Loucy (cell line): ENCODE data around the gene LRRC23.

ENCODE experiments used
- H2AFZ ChIP-seq: fragments of 200-600 bp; sonication (generic); 2 replicates; pipeline ENCODE4 v1.6.0; 2016; ENCODE audit warnings: antibody characterized with exemption, mild to moderate bottlenecking, low read length, moderate library complexity
- H3F3A ChIP-seq: fragments of 200-600 bp; 2 replicates; pipeline ENCODE4 v1.6.0; 2016; ENCODE audit warnings: antibody characterized with exemption, low read depth, mild to moderate bottlenecking
- H3K27me3 ChIP-seq: fragments of 200-600 bp; sonication (generic); 2 replicates; pipeline ENCODE4 v1.6.1; 2014; ENCODE audit warnings: low read length, mild to moderate bottlenecking; ENCODE audit not compliant: insufficient read depth, poor library complexity, severe bottlenecking
- H3K36me3 ChIP-seq: fragments of 200-600 bp; sonication (generic); 2 replicates; pipeline ENCODE4 v1.6.1; 2016; ENCODE audit warnings: low read length; ENCODE audit not compliant: insufficient read depth
- H3K4me1 ChIP-seq: fragments of 200-600 bp; sonication (generic); 2 replicates; pipeline ENCODE4 v1.5.1; 2014; ENCODE audit warnings: low read length, mild to moderate bottlenecking; ENCODE audit not compliant: insufficient read depth, poor library complexity, severe bottlenecking
- H3K4me2 ChIP-seq: fragments of 200-600 bp; sonication (generic); 2 replicates; pipeline ENCODE4 v1.6.0; 2014; ENCODE audit warnings: antibody characterized with exemption, low read length, low read depth, mild to moderate bottlenecking; ENCODE audit not compliant: poor library complexity, severe bottlenecking
- H3K4me3 ChIP-seq: fragments of 200-600 bp; sonication (generic); 2 replicates; pipeline ENCODE4 v1.5.1; 2014; ENCODE audit warnings: low read length, mild to moderate bottlenecking, mixed read lengths; ENCODE audit not compliant: poor library complexity, severe bottlenecking
- H3K79me2 ChIP-seq: fragments of 200-600 bp; sonication (generic); 2 replicates; pipeline ENCODE4 v1.6.1; 2014; ENCODE audit warnings: low read length; ENCODE audit not compliant: insufficient read depth
- H3K9ac ChIP-seq: fragments of 200-600 bp; sonication (generic); 2 replicates; pipeline ENCODE4 v1.6.0; 2014; ENCODE audit warnings: mild to moderate bottlenecking, low read depth, low read length, moderate library complexity; ENCODE audit not compliant: poor library complexity, severe bottlenecking
- H3K9me2 ChIP-seq: fragments of 200-600 bp; sonication (generic); replicated peaks from 2 replicates; pipeline ENCODE4 v1.6.1; 2016; ENCODE audit warnings: low read depth, low read length, mixed read lengths
- H3K9me3 ChIP-seq: fragments of 200-600 bp; sonication (generic); 2 replicates; pipeline ENCODE4 v1.6.1; 2014; ENCODE audit warnings: mild to moderate bottlenecking, antibody characterized with exemption, low read length, low read depth; ENCODE audit not compliant: insufficient read depth
- H4K20me1 ChIP-seq: fragments of 200-600 bp; sonication (generic); 2 replicates; pipeline ENCODE4 v1.6.0; 2014; ENCODE audit warnings: antibody characterized with exemption, low read length, mild to moderate bottlenecking; ENCODE audit not compliant: insufficient read depth, poor library complexity, severe bottlenecking
- EZH2phosphoT487 ChIP-seq: fragments of 200-600 bp; IDR thresholded peaks from 2 replicates; pipeline ENCODE4 v1.6.1; 2018; ENCODE audit warnings: antibody characterized with exemption, mild to moderate bottlenecking, moderate library complexity, borderline replicate concordance
- TF ChIP-seq, protein P1 (sequence below): fragments of 200-600 bp; sonication (generic); conservative IDR thresholded peaks from 2 replicates; pipeline ENCODE4 v1.5.1; 2014; ENCODE audit warnings: mild to moderate bottlenecking, antibody characterized with exemption, low read length

LRRC23 gene

DNA sequence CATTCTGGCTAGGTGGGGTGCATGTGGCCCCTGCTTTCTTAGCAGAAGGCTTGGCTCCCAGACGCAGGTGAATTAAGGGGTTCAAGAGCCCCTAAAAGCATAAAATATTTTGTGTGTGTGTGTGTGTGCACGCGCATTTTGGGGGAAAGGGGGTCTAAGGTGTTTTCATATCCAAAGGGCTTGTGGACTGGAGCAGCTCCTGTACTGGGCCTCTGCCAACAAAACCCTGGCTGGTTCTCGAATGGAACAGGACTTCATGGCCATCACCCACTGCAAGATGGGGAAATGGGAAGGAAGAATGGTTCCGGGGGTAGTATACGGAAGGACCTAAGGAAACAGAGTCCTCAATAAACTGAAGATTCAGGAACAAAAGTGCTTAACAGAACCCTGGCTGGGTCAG is 19.2 kb downstream of the LRRC23 start:
- H3K9ac ChIP-seq = no peak overlapping the region
- H4K20me1 ChIP-seq = peaks cover 3% of the 10 kb centered on the region
- H3K4me2 ChIP-seq = no peak overlapping the region
- no peak overlapping the region for H3K4me3 ChIP-seq
- H3K27me3 ChIP-seq = no peaks in the 10 kb centered on the region
- TF ChIP-seq EZH2phosphoT487 = no peak
- TF ChIP-seq, protein P1, sequence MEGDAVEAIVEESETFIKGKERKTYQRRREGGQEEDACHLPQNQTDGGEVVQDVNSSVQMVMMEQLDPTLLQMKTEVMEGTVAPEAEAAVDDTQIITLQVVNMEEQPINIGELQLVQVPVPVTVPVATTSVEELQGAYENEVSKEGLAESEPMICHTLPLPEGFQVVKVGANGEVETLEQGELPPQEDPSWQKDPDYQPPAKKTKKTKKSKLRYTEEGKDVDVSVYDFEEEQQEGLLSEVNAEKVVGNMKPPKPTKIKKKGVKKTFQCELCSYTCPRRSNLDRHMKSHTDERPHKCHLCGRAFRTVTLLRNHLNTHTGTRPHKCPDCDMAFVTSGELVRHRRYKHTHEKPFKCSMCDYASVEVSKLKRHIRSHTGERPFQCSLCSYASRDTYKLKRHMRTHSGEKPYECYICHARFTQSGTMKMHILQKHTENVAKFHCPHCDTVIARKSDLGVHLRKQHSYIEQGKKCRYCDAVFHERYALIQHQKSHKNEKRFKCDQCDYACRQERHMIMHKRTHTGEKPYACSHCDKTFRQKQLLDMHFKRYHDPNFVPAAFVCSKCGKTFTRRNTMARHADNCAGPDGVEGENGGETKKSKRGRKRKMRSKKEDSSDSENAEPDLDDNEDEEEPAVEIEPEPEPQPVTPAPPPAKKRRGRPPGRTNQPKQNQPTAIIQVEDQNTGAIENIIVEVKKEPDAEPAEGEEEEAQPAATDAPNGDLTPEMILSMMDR = no peak
- H3K9me3 ChIP-seq = no peaks in the 10 kb centered on the region
- no peaks in the 10 kb centered on the region for H3F3A ChIP-seq
- H3K36me3 ChIP-seq = peaks cover 21% of the 10 kb centered on the region; the same call in 1 of the 2 replicates
- H3K9me2 ChIP-seq = no peaks in the 10 kb centered on the region
- H3K4me1 ChIP-seq = peaks cover 43% of the 10 kb centered on the region
- H3K79me2 ChIP-seq = peaks cover 30% of the 10 kb centered on the region
- no peak overlapping the region for H2AFZ ChIP-seq

DNA sequence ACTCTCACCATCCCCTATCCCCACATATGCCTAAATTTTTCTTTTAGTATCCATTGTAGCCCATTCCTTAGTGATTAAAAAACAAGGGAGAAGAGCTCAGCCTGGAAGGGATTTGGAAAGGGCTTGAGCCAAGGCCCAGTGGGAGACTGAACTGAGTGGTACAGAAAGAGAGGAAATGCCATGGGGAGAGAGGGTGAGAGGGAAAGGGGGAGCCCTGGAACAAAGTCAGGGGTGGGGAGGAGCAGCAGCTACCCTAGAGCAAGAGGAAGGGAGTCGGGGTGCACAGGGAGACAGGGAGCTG is 20.6 kb downstream of the LRRC23 start:
- Histone ChIP-seq H3K4me3 (peak overlapping the region; percentile 54), H3K27me3 (no peaks in the 10 kb centered on the region)

DNA sequence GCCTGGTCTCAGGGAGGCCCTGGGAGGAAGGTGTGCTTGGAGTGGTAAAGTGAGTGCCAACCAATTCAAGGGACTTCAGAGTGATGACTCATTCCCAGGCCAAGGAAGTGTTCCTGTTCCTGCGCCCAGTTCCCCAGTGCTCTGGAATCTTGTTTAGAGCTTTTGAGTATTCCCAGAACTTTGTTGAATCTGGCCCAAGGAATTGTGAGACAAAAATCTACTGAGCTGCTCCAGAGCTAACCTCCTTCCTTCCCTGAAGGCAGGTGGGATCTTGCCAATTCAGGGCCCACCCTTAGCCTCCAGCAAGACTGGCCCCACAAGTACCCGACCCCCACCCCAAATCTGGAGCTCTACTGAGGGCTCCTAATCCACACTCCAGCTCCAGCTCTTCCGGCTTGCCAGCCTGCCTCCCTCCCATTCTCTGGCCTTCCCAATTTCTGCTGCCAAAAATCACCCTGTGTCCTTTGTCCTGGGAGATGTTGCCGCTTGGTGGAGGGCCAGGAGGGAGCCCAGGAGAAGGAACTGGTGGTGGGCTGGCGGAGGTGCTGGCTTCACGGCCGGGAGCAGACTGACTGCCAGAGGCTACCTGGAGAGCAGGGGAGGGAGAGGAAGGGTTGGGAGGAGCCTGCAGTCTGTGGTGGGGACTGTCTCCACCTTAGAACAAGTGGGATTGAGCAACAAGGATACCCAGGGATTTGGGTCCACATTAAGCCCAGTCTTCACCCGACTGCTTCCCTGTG is 21.1 kb downstream of the LRRC23 start:
- Histone ChIP-seq H3K9ac (peak overlapping the region; percentile 96), H3K4me2 (peak overlapping the region; percentile 90), H3F3A (no peaks in the 10 kb centered on the region), H2AFZ (no peak overlapping the region), H3K79me2 (peaks cover 35% of the 10 kb centered on the region), H3K9me2 (no peaks in the 10 kb centered on the region), H3K4me1 (peaks cover 52% of the 10 kb centered on the region), H3K27me3 (no peaks in the 10 kb centered on the region), H4K20me1 (peaks cover 14% of the 10 kb centered on the region), H3K4me3 (no peak overlapping the region), H3K36me3 (peaks cover 11% of the 10 kb centered on the region; the same call in 1 of the 2 replicates), H3K9me3 (no peaks in the 10 kb centered on the region)
- TF ChIP-seq, protein P1 = no peak
- no peak for TF ChIP-seq EZH2phosphoT487

More for the DNA sequence above, 20.6 kb downstream of the LRRC23 start:
- Histone ChIP-seq H3K4me2 (peak overlapping the region; percentile 77), H3K9me2 (no peaks in the 10 kb centered on the region), H4K20me1 (peaks cover 14% of the 10 kb centered on the region), H2AFZ (no peak overlapping the region), H3F3A (no peaks in the 10 kb centered on the region), H3K4me1 (peaks cover 50% of the 10 kb centered on the region), H3K79me2 (peaks cover 33% of the 10 kb centered on the region), H3K9me3 (no peaks in the 10 kb centered on the region), H3K9ac (peak overlapping the region; percentile 96), H3K36me3 (peaks cover 11% of the 10 kb centered on the region; the same call in 1 of the 2 replicates)
- TF ChIP-seq EZH2phosphoT487 = no peak
- TF ChIP-seq, protein P1 = no peak
